GM19193 (cell line): Measurements from ENCODE around the gene ZFP57.

Experiments used
- POLR2A ChIP-seq: IDR thresholded peaks from 4 replicates; pipeline ENCODE4 v1.6.1; 2011; ENCODE audit not compliant: insufficient read depth, insufficient read length; ENCODE audit errors: extremely low read depth

Gene ZFP57

GRCh38 chr6:29708432-29709179 lies 27.7 kb upstream of the ZFP57 start:
- no peak for TF ChIP-seq POLR2A

DNA sequence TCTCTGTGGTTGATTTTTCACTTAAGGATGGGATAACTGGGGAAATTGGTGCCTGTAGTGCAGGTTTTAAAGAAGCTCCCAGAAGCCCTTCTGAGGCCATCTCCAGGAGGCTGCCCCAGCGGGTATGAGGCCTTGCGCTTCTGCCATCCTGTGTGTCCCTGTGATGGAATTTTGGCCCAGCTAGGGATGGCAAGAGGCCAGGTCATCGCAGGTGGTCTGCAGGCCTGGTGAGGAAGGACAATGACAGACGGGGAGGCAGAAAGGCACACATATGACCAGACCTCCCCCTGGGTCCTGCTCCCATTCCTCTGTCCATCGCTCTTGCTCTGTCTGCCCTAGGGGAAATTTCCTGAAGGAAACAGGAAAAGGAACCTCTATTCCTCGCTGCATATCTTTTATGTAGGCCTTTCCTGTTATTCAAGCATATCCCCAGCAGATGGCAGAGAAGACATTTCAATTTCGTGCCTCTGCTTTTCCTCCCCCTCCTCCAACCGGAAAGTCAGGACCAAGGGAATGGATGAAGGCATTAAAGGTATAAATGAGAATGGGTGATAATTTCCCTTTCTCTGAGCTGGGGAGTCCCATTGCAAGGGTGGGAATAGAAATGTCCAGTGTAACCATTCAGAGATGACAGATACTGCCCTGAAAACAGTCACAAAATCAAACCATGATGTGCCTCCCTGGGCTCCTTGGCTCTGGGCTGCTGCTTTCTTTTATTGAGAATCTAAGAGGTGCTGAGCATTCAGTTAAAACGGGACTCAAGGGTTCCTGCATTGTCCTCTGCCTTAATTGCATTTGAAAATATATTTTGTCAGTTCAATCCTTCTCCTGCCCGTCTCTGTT lies 24.7 kb upstream of the ZFP57 start:
- TF ChIP-seq POLR2A, result no peak

DNA sequence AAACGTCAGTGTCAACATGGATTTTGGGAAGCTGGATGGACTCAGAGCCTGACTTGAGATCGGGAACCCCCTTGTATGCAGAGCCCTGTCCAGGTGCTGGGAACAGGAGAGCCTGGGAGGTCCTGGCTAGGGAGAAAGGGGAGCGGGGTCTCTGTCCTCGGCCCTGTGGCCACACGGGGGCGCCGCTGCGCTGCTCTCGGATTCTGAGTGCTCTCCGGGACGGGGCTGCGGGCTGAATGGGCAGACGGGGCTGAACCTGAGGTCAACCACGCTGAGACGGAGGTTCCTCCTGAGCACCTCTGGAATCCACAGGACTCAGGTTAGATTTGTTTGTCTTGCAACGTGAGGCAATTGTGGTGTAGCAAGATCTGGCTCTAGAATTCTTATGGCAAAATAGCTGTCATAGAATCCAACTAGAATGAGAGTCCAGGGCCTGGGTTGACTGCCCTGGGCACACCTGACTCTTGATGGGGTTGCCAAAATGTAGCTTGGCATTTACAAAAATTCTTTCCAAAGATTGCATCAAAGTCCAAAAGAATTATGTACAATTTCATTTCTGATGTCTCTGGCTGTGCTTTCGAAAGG lies 21.7 kb upstream of the ZFP57 start:
- TF ChIP-seq POLR2A, result no peak

DNA sequence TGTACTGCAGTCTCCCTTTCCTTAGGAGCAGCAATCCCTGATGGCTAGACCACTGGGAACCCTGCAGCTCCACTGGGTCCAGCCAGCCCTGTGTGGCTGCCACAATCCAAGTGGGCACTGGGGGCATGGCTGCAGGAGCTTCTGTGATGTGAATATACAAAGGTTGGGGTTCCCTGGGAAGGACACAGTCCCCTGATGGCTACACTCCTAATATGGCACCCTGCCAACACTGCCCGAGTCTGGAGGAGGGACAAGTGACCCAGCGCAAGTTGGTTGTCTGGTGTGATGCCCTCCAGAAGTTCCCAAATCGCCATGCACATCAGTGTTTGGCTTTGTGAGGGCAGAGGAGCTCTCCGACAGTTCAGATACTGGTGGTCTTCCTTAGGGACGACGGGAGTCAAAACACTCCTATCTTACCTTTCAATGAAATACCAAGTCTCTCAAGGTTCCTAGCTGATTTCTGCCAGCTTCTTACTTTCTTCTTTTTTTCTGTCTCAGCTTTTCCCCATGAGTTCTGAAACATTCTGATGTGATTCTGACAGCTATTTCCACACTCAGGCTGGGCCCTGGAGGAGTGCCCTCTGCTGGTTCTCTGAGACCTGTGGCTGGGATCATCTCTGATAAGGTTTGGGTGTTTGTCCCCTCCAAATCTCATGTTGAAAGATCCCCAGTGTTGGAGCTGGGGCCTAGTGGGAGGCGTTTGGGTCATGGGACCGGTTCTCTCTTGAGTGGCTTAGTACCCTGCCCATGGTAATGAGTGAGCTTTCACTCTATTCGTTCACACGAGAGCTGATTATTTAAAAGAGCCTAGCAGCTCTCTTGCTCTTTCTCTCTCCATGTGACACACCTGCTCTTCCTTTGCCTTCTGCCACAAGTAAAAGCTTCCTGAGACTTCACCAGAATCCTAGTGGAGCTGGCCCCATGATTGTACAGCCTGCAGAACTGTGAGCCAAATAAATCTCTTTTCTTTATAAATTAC lies 15.5 kb upstream of the ZFP57 start:
- no peak for TF ChIP-seq POLR2A

- TF ChIP-seq POLR2A, result no peak
Measured at GRCh38 chr6:29694637-29695036, 13.7 kb upstream of the ZFP57 start.

GRCh38 chr6:29685718-29686326 lies 4.9 kb upstream of the ZFP57 start:
- no peak for TF ChIP-seq POLR2A

GRCh38 chr6:29681811-29682210 lies 859 bp upstream of the ZFP57 start:
- TF ChIP-seq POLR2A, result no peak

DNA sequence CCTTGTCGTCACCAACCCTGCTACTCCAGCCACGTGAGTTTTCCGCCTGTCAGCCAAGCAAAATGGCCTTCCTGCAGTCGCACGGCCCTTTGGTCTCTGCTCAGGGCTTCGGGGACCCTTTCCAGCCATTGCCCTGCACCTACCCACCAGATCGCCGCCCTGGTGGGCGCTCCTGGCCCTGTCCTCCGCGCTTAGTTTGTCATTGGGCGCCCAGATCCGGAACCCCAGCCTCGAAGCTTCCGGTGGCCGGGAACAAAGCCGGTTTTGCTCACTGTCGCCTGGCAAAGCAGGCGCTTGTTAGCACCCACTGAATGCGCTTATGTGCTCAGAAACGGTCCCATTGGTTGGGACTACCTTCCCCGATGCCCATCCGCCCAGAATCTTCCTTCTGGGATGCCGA lies 536 bp downstream of the ZFP57 start:
- no peak for TF ChIP-seq POLR2A

GRCh38 chr6:29679962-29680361 lies 990 bp downstream of the ZFP57 start:
- TF ChIP-seq POLR2A, result no peak

- TF ChIP-seq POLR2A, result no peak
Measured at GRCh38 chr6:29678114-29678513, 2.8 kb downstream of the ZFP57 start.

DNA sequence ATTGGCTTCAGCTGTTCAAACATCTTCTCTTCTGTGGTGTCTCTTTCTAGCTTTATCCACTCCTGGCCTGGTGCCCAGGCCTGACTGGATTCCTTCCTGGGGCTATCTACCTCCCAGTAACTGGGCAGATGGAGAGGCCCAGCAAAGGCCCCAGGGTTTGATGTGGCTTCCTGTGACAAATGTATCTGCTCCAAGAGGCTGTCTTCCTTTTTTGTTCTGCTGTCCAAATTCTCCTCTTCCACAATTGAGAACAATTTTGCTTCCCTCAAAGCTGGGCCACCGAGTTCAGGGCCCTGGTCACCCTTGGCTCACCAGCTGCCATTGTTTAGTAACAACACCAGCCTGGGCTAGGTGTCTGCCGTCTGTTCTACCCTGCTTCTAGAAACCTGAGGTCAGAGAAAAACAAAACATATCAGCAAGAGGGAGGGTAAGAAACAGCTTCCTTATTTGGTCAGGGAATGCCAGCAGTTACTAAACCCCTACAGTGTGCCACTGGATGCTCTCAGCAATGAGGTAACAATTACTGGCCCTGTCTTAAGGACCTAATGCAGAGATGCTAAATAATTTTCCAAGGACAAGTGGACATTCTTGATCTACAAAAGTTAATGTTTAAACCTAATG lies 3.9 kb downstream of the ZFP57 start:
- TF ChIP-seq POLR2A, result no peak

DNA sequence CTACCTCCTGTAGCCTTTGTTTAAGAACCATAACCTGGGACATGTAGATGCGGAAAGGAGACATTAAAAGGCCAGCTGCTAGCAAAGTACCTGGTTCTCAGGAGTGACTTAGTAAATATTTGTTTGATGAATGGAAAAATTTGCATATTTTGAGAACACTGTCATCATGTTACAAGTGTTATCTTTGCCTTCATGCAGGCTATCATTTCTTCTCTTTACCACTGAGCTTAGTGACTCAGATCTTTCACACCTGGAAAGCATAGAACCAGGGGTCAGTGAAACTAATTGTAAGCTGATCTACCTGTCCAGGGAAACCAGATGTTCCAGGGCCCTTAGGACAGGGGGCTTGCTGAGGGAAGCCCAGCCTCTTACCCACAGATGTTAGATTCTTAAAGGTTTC lies 5.4 kb downstream of the ZFP57 start:
- TF ChIP-seq POLR2A, result no peak

- TF ChIP-seq POLR2A, result no peak
Measured at GRCh38 chr6:29674008-29674407, 6.9 kb downstream of the ZFP57 start.

DNA sequence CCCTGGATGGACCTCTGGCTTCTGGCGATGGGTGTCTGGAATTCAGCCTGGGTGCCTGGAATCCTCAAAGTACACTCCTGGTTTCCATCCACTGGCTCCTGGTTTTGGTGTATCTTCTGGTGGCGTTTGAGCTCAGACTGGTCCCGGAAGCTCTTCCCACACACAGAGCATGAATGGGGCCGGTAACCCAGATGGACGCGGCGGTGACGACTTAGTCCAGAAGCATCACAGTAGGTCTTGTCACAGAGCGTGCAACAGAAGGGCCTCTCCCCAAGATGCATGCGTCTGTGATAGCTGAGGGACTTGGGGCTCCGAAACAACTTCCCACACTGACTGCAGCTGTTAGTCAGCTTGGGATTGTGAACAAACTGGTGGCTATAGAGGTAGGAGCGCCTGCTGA lies 7.8 kb downstream of the ZFP57 start:
- no peak for TF ChIP-seq POLR2A
